Measurements from ENCODE around the gene SLC17A7. TPM values are rescaled to one million over a fixed set of nuclear protein-coding genes. Genes with fewer than 3 reads are reported as not detected.

SLC17A7 gene
- total and polyA plus RNA-seq, 9 of the 15 experiments (the other 6 are each of a cell fraction or from before 2014, with no cell fraction given), result 1.1 to 15.7 (median 2.4) TPM

GRCh38 chr19:49430678-49431329 lies 10.5 kb downstream of the SLC17A7 start (continued):
- TF ChIP-seq NFE2L1 (tag; IDR thresholded peaks at IDR 0.05; ENCODE audit: borderline replicate concordance, low read depth), result no peak
- no peak for TF ChIP-seq NR4A1 (CRISPR knock-in tag; IDR thresholded peaks at IDR 0.05)
- TF ChIP-seq NR4A1 (tag; IDR thresholded peaks at IDR 0.05), result no peak
- no peak for TF ChIP-seq ZNF354B (CRISPR knock-in tag; IDR thresholded peaks at IDR 0.05)
- no peak for TF ChIP-seq ZNF311 (CRISPR knock-in tag; IDR thresholded peaks at IDR 0.05)
- no peak for TF ChIP-seq POLR2A (conservative IDR thresholded peaks at IDR 0.05)
- no peak for TF ChIP-seq ZNF384 (IDR thresholded peaks at IDR 0.05; ENCODE audit: low read depth, low read length)
- no peak for TF ChIP-seq ELK3 (CRISPR knock-in tag; IDR thresholded peaks at IDR 0.05)
- no peak for TF ChIP-seq SRSF1 (IDR thresholded peaks at IDR 0.05; ENCODE audit: low read depth, low read length)
- peak; percentile 37 for TF ChIP-seq MAFG (tag; conservative IDR thresholded peaks at IDR 0.05)
- TF ChIP-seq KDM1A (IDR thresholded peaks at IDR 0.05), result peak in 1 of 2 experiments; percentile 53; a peak in 2 of 4 replicates
- TF ChIP-seq ELF1 (tag; IDR thresholded peaks at IDR 0.05), result no peak
- no peak for TF ChIP-seq EP400 (IDR thresholded peaks at IDR 0.05)
- TF ChIP-seq ZNF592 (IDR thresholded peaks at IDR 0.05), result peak; percentile 84
- TF ChIP-seq NR3C1 (CRISPR knock-in tag; IDR thresholded peaks at IDR 0.05), result 0 out of 2 replicates have a peak, but pooled peaks have one; percentile 33
- TF ChIP-seq DIDO1 (tag; IDR thresholded peaks at IDR 0.05; ENCODE audit: low read depth), result no peak
- no peak for TF ChIP-seq FOXK2 (conservative IDR thresholded peaks at IDR 0.05 in 1 of 2, IDR thresholded peaks at IDR 0.05 in 1 of 2; ENCODE audit: low read depth in 2 of 2)
- TF ChIP-seq CTCF (IDR thresholded peaks at IDR 0.05 in 2 of 3, conservative IDR thresholded peaks at IDR 0.05 in 1 of 3; ENCODE audit: insufficient read depth in 2 of 3, low read depth in 1 of 3, low read length in 3 of 3), result peak; percentile 63 to 79 (median 65)
- TF ChIP-seq RBM39 (optimal IDR thresholded peaks at IDR 0.05; ENCODE audit: low read depth, low read length), result peak; percentile 28
